Measurements from ENCODE around the gene DPRX. TPM values are rescaled to one million over a fixed set of nuclear protein-coding genes. Genes with fewer than 3 reads are reported as not detected.

The DPRX gene
- total and polyA plus RNA-seq, 2 experiments from 2014 or later = not detected

- Mint-ChIP-seq H3K4me3 (no peak overlapping the region), H3K36me3 (ENCODE audit: low read depth) (peaks cover 39% of the 10 kb centered on the region), H3K9me3 (peaks cover 54% of the 10 kb centered on the region), H3K27ac (no peak overlapping the region), H3K27me3 (ENCODE audit: insufficient read depth, low read depth, poor library complexity) (peaks cover 14% of the 10 kb centered on the region), H3K4me1 (peaks cover 17% of the 10 kb centered on the region)
- Histone ChIP-seq H3K36me3 (ENCODE audit: insufficient read depth) (no peaks in the 10 kb centered on the region), H3K9me2 (ENCODE audit: insufficient read depth) (no peaks in the 10 kb centered on the region), H3K4me1 (ENCODE audit: insufficient read depth) (peaks cover 8% of the 10 kb centered on the region), H3K27ac (ENCODE audit: low read depth) (no peak overlapping the region), H3F3A (replicated peaks; ENCODE audit: low read depth) (peaks cover 7% of the 10 kb centered on the region; the same call in 1 of the 2 replicates), H3K4me3 (no peak overlapping the region), H4K20me1 (replicated peaks; ENCODE audit: insufficient read depth) (no peaks in the 10 kb centered on the region), H3K27me3 (ENCODE audit: insufficient read depth) (no peaks in the 10 kb centered on the region), H3K79me2 (replicated peaks; ENCODE audit: insufficient read depth) (no peaks in the 10 kb centered on the region), H2AFZ (no peak overlapping the region), H3K4me2 (no peak overlapping the region)
- ATAC-seq (no peak), DNase-seq (ENCODE audit: low spot score) (no peak)
- no peak for TF ChIP-seq EZH2phosphoT487 (IDR thresholded peaks at IDR 0.05; ENCODE audit: unreplicated experiment)
- TF ChIP-seq STAT1 (IDR thresholded peaks at IDR 0.05; ENCODE audit: unreplicated experiment) = no peak
- TF ChIP-seq ETS1 (IDR thresholded peaks at IDR 0.05) = no peak
- TF ChIP-seq ZNF462 (CRISPR knock-in tag; IDR thresholded peaks at IDR 0.05) = no peak
- no peak for TF ChIP-seq EZH2 (IDR thresholded peaks at IDR 0.05; ENCODE audit: low read depth, unreplicated experiment)
Measured at GRCh38 chr19:53647792-53648191, 16.0 kb downstream of the DPRX start.

Measured in GM23338 (cell line).